Spleen (tissue), 11 donors: Measurements from ENCODE around the gene RPS15. TPM values are rescaled to one million over a fixed set of nuclear protein-coding genes. Genes with fewer than 3 reads are reported as not detected.

Source experiments
- DNase-seq: peaks from one replicate; pipeline ENCODE4 v3.0.0-alpha.2; 2020
- H3K27ac ChIP-seq, 8 donors: fragments of 200-600 bp; sonication (generic) in 7 of 8; 1 replicate in 4 of 8; 2 replicates in 4 of 8; pipeline versions ENCODE4 v1.5.0 to v1.8.0; 2016 to 2021; ENCODE audit warnings: inconsistent platforms in 4 of 8, mild to moderate bottlenecking in 4 of 8, moderate library complexity in 1 of 8
- H3K27me3 ChIP-seq, 7 donors: fragments of 200-600 bp; sonication (generic) in 6 of 7; replicated peaks in 1 of 7; 1 replicate in 4 of 7; 2 replicates in 3 of 7; pipeline versions ENCODE4 v1.5.0 to v1.8.0; 2016 to 2021; ENCODE audit warnings: inconsistent platforms in 3 of 7, mild to moderate bottlenecking in 1 of 7
- H3K36me3 ChIP-seq, 6 donors: fragments of 200-600 bp; sonication (generic) in 5 of 6; 1 replicate in 4 of 6; 2 replicates in 2 of 6; pipeline versions ENCODE4 v1.5.0 to v1.8.0; 2016 to 2021; ENCODE audit warnings: inconsistent platforms in 2 of 6
- H3K4me1 ChIP-seq, 6 donors: fragments of 200-600 bp; sonication (generic) in 5 of 6; 1 replicate in 3 of 6; 2 replicates in 3 of 6; pipeline versions ENCODE4 v1.5.0 to v1.8.0; 2016 to 2021; ENCODE audit warnings: inconsistent platforms in 3 of 6
- H3K4me3 ChIP-seq, 8 donors: fragments of 200-600 bp; sonication (generic) in 7 of 8; 1 replicate in 4 of 8; 2 replicates in 4 of 8; pipeline versions ENCODE4 v1.5.0 to v1.8.0; 2016 to 2021; ENCODE audit warnings: inconsistent platforms in 4 of 8, mild to moderate bottlenecking in 4 of 8, moderate library complexity in 2 of 8
- H3K9me3 ChIP-seq, 8 donors: fragments of 200-600 bp; sonication (generic) in 7 of 8; 1 replicate in 4 of 8; 2 replicates in 4 of 8; pipeline versions ENCODE4 v1.5.0 to v1.8.0; 2016 to 2021; ENCODE audit warnings: inconsistent platforms in 4 of 8
- CTCF ChIP-seq, 11 experiments: fragments of 200-600 bp in 7 of 11; fragments of 450-650 bp in 4 of 11; sonication (generic) in 4 of 11; IDR thresholded peaks in 8 of 11; conservative IDR thresholded peaks in 3 of 11; 1 replicate in 7 of 11; 2 replicates in 4 of 11; pipeline versions ENCODE4 v1.4.0 to v1.8.0; 2016 to 2021; ENCODE audit warnings: antibody characterized with exemption in 11 of 11, inconsistent platforms in 4 of 11, mild to moderate bottlenecking in 1 of 11
- POLR2A ChIP-seq, 3 donors: fragments of 450-650 bp; IDR thresholded peaks; one replicate each; pipeline ENCODE4 v1.5.1; 2017; ENCODE audit warnings: antibody characterized with exemption in 3 of 3, mild to moderate bottlenecking in 1 of 3
- POLR2AphosphoS5 ChIP-seq, 3 donors: sonication (generic); formaldehyde crosslinking; IDR thresholded peaks; one replicate each; pipeline ENCODE4 v1.5.1; 2017; ENCODE audit warnings: antibody characterized with exemption in 3 of 3
- WGBS, 5 donors: extraction: QIAGEN DNeasy Blood & Tissue Kit in 3 of 5; methylation state at CpG; one replicate each; pipeline versions ENCODE4 v1.1.5 to v1.1.7; 2013 to 2018; 5-methylcytosine and 5-hydroxymethylcytosine counted together
- intact Hi-C: fragments of 100-400 bp; cut with DNase I; formaldehyde crosslinking; loops from one replicate; pipeline ENCODE4 v1.15.0; 2023; ENCODE audit warnings: low total_unique reads
- polyA plus RNA-seq, 3 donors: library from polyadenylated mRNA; stranded (reverse); fragments of 200-250 nt; gene quantifications; one replicate each; pipeline ENCODE4 v1.2.1, GENCODE V29; 2013
- total RNA-seq, 7 donors: library from RNA; depleted of rRNA in 3 of 7; stranded (reverse); fragments of >200 nt in 3 of 7; fragmentation: NEBNext Ultra II Directional in 4 of 7; extraction: Animal tissue kit (Norgen Biotek cat#: 25700) in 4 of 7; gene quantifications; one replicate each; pipeline versions ENCODE4 v1.1.0 to v1.2.1, GENCODE V29; 2016 to 2021
- donor health status: healthy with polysubstance abuse.
- donor health status: DM: no; HTN: no; CAD: no; lungs with moderate emphysema.
- donor health status: DM: no; HTN: no; CAD: no.
- donor health status: Bipolar disorder and iron deficiency.
- donor health status: healthy.
- donor health status: DM: no; HTN: no; CAD: no.
- donor health status: DM: yes; HTN: yes; CAD: no.

The RPS15 gene
- total and polyA plus RNA-seq, 10 donors = 932 to 5,849 (median 4,147) TPM

GRCh38 chr19:1478934-1479707 is 40.9 kb downstream of the RPS15 start, which contains the start of gene C19orf25:
C19orf25 (minus strand) TSS chr19:1479215; CDS start chr19:1478903, 312 bp downstream.
- no peaks in the 10 kb centered on the region for H3K9me3 ChIP-seq
- H3K4me1 ChIP-seq = peaks cover 11 to 63% (median 33%) of the 10 kb centered on the region in 6 donors
- H3K36me3 ChIP-seq = peaks cover 0 to 38% (median 23%) of the 10 kb centered on the region in 6 donors
- DNase-seq = peak; percentile 99
- peaks cover 0 to under 1% (median 0%) of the 10 kb centered on the region in 7 donors for H3K27me3 ChIP-seq
- WGBS, 5 donors = 0 to 1% (median 0%) methylated on average over 34 to 71 of the region's 71 CpGs
- peak within 1 kb of the TSS; percentile 75 to 94 (median 85) for H3K27ac ChIP-seq
- intact Hi-C loops = no loop called here
- H3K4me3 ChIP-seq = peak within 1 kb of the TSS; percentile 94 to 99 (median 97)
- TF ChIP-seq POLR2A (IDR thresholded peaks at IDR 0.05) (peak in 2 of 3 donors; percentile 37 to 61), POLR2AphosphoS5 (IDR thresholded peaks at IDR 0.05) (peak; percentile 95 to 96 (median 95)), CTCF (IDR thresholded peaks at IDR 0.05 in 8 of 11, conservative IDR thresholded peaks at IDR 0.05 in 3 of 11) (peak in 1 of 11 experiments; percentile 15)

- peaks cover 0 to 15% (median 6%) of the 10 kb centered on the region in 6 donors for H3K36me3 ChIP-seq
- H3K27ac ChIP-seq = no peak overlapping the region
- peaks cover 11 to 41% (median 28%) of the 10 kb centered on the region in 6 donors for H3K4me1 ChIP-seq
- WGBS, 5 donors = 88 to 93% (median 90%) methylated on average over 26 of the region's 26 CpGs
- no peak for TF ChIP-seq CTCF (IDR thresholded peaks at IDR 0.05 in 8 of 11, conservative IDR thresholded peaks at IDR 0.05 in 3 of 11)
- no peak for TF ChIP-seq POLR2AphosphoS5 (IDR thresholded peaks at IDR 0.05)
- TF ChIP-seq POLR2A (IDR thresholded peaks at IDR 0.05) = no peak
- no peaks in the 10 kb centered on the region for H3K9me3 ChIP-seq
- DNase-seq = no peak
- H3K4me3 ChIP-seq = no peak overlapping the region
- intact Hi-C loops = no loop called here
- H3K27me3 ChIP-seq = no peaks in the 10 kb centered on the region
Measured at GRCh38 chr19:1481224-1481892, 43.2 kb downstream of the RPS15 start.

- 88 to 94% (median 91%) methylated on average over 24 to 36 of the region's 36 CpGs for WGBS, 5 donors
- TF ChIP-seq CTCF (IDR thresholded peaks at IDR 0.05 in 8 of 11, conservative IDR thresholded peaks at IDR 0.05 in 3 of 11) (no peak), POLR2A (IDR thresholded peaks at IDR 0.05) (no peak), POLR2AphosphoS5 (IDR thresholded peaks at IDR 0.05) (no peak)
- H3K4me3 ChIP-seq = no peak overlapping the region
- DNase-seq = peak; percentile 74
- H3K9me3 ChIP-seq = no peaks in the 10 kb centered on the region
- peaks cover 0 to 10% (median 3%) of the 10 kb centered on the region in 6 donors for H3K36me3 ChIP-seq
- H3K27me3 ChIP-seq = no peaks in the 10 kb centered on the region
- intact Hi-C loops = no loop called here
- H3K4me1 ChIP-seq = peaks cover 11 to 35% (median 25%) of the 10 kb centered on the region in 6 donors
- no peak overlapping the region for H3K27ac ChIP-seq
Measured at GRCh38 chr19:1481893-1482360, 43.7 kb downstream of the RPS15 start.
